ENCODE data around the gene FBRSL1. TPM values are rescaled to one million over a fixed set of nuclear protein-coding genes. Genes with fewer than 3 reads are reported as not detected.

The FBRSL1 gene
- total RNA-seq, 4 donors from 2014 or later, result 2.4 to 8.5 (median 5.0) TPM

DNA sequence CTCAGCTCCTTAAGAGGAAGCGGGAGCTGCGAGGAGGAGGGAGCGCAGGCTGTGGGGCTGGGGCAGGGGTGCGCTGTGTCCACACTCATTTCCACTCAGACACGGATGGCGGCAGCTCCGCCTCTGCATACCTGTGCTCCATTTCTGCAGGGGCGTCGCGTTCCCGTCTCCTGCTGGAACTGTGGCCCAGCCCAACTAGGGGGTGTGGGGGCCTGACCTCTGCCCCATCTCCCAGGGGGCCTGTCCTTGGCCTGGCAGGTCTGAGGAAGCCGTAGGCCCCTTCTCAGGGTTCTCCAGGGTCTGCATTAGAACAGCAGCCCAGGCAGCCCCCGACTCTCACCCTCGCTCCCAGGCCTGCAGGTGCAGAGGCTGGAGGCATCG lies 31.2 kb downstream of the FBRSL1 start:
- TF ChIP-seq, protein P1, sequence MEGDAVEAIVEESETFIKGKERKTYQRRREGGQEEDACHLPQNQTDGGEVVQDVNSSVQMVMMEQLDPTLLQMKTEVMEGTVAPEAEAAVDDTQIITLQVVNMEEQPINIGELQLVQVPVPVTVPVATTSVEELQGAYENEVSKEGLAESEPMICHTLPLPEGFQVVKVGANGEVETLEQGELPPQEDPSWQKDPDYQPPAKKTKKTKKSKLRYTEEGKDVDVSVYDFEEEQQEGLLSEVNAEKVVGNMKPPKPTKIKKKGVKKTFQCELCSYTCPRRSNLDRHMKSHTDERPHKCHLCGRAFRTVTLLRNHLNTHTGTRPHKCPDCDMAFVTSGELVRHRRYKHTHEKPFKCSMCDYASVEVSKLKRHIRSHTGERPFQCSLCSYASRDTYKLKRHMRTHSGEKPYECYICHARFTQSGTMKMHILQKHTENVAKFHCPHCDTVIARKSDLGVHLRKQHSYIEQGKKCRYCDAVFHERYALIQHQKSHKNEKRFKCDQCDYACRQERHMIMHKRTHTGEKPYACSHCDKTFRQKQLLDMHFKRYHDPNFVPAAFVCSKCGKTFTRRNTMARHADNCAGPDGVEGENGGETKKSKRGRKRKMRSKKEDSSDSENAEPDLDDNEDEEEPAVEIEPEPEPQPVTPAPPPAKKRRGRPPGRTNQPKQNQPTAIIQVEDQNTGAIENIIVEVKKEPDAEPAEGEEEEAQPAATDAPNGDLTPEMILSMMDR (IDR thresholded peaks at IDR 0.05; ENCODE audit: low read depth), result no peak

DNA sequence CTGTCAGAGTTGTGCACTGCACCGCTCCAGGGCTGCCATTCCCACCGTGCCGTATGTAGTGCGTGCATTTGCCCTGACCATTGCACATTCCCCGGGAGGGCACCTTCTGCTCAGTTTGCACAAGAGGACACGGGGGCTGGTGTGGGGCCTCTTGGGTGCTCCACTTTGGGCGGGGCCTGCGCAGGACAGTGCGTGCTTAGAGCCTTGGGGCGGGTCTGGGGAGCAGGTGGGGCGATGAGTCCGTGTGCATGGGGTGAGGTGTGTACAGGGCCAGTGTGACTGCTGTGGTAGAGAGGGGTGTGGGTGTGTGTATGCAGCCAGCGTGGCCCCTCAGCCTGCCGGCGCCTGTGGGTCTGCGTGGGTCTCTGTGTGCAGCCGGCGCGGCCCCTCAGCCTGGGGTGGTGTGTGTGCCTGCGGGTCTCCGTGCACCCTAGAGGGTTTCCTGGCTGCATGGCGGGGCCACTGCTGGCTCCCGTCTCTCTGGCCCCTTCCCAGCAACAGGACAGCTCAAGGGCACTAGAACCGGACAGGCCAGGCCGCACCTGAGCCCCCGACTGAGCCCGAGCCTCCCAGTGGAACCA lies 31.9 kb downstream of the FBRSL1 start:
- TF ChIP-seq, protein P1 (IDR thresholded peaks at IDR 0.05; ENCODE audit: low read depth), result no peak

DNA sequence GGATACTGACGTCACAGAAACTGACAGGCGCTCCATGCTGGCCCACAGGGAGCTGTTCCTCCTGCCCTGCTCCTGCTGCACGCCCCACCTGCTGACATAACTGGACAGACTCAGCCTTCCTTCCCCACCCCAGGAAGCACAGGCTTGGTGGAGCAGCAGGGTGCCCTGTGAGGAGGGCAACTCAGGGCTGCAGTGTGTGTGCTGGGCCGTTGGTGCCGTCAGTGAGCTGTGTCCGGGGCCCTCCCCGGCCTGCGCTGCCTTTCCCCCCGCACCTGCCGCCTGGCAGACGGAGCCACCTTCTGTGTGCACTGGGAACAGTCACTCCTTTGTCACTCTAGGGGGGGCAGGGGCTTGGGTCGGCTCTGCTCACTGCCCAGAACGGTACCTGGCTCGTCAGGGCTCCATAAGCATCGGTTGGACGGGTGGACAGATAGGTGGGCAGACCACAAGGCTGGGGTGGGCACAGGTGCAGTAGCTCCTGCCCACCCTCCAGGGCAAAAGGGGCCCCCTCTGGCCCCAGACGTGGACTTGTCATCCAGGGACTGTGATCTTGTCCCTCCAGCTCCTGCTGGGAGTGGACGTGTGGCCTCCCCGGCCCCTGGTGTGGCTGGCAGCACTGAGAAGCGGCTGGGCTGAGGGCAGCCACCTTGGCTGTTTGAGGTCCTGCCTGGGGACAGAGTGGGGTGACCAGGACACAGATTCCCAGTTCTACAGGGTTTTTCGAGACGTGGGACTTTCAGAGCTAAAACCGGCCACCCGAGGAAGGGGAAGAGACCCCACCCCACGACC lies 32.8 kb downstream of the FBRSL1 start:
- TF ChIP-seq, protein P1 (IDR thresholded peaks at IDR 0.05; ENCODE audit: low read depth), result no peak

DNA sequence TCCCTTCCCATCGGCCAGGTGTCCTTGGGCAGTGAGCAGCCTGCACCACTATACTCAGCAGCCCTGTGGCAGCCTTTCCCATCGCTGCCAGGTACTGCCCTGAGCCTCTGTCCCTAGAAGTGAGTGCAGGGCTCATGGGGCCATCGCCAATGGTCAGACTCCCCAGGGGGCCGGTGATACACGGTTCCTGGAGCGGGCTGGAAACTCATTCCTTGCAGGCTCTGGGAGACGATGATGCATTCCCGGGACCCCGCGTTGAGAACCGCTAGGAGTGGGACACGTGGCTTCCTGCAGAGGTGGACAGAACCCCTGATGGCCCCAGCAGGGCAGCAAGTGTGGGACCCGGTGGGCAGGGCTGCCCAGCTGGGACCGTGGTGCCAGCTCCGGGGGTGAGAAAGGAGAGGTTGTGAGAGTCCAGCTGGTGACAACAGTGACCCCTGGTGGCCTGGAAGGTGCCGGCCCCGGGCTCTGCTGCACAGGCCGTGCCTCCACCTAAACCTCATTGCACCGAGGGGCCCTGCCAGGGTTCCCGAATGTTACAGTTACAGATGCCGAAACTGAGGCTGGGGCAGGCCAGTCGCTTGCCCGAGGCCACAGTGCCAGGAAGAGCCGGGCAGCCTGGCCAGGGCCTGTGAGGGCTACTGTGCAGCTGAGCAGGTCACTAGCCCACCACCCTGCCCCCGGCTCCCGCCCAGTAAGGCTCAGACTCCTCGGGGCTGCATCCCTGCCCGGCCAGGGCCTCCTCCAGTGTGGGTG lies 33.8 kb downstream of the FBRSL1 start:
- TF ChIP-seq, protein P1 (IDR thresholded peaks at IDR 0.05; ENCODE audit: low read depth), result no peak

DNA sequence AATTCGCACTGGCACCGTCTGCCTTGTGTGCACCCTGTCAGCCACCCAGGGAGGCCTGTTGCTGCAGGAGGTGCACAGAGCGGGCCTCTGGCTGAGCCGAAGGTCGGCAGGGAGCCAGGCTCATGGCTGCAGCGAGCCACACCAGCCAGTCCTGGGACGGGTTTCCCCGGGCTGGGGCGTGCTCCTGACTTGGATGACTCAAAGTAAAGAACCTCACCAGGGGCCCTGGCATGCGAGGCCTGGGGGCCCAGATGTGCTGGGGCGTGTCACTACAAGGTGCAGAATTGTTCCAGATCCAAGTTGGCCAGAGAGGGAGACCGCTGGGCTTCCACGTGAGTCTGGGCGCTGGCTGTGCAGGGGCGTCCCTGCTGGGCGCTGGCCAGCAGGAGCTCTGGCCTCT lies 34.5 kb downstream of the FBRSL1 start:
- TF ChIP-seq, protein P1 (IDR thresholded peaks at IDR 0.05; ENCODE audit: low read depth), result no peak

DNA sequence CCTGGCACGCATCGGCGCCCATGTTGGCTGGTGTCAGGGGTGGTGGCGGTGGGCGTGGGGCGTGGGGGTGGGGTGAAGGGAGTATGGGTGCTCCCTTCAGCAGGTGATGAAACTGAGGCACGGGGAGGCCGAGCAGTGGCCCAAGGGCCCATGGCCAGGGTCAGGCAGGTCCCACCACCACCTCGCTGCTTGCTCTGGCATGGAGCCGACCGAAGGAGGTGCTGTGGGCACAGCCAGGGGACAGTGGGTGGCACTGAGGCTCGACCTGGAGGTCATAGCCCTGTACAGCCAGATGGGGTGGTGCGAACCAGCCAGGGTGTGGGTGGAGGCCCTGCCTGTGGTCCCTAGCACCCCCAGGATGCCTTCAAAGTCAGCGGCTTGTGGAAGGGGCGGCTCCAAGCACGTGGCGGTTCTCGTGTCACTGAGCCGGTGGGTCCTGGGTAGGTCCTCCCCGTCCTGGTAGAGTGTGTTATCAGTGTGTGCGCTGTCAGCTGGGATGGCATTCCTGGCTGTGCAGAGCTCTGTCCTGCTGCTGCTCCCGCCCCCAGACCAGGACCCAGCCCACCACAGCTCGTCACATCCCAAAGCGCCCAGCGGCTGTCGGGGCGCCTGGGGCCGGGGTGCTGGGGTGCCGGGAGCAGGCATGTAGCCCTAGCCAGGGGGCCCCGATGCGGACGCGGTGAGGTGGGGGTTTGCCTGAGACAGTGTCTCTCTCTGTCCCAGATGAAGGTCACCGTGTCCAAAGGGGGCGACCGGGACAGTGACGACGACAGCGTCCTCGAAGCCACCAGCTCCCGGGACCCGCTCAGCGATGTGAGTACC lies 35.3 kb downstream of the FBRSL1 start:
- TF ChIP-seq, protein P1 (IDR thresholded peaks at IDR 0.05; ENCODE audit: low read depth), result no peak

Data from subcutaneous adipose tissue (tissue), 4 donors.